Stimulated activated CD4-positive, alpha-beta T cell treated with anti-CD3 and anti-CD28 coated beads, Interleukin-2, amount 100 ng/mL, for 24 hours (primary cell): ENCODE measurements around the gene HOXB13.

Experiments
- DNase-seq, 2 donors: peaks; one replicate each; pipeline ENCODE4 v3.0.0-alpha.2; 2020

The HOXB13 gene

DNA sequence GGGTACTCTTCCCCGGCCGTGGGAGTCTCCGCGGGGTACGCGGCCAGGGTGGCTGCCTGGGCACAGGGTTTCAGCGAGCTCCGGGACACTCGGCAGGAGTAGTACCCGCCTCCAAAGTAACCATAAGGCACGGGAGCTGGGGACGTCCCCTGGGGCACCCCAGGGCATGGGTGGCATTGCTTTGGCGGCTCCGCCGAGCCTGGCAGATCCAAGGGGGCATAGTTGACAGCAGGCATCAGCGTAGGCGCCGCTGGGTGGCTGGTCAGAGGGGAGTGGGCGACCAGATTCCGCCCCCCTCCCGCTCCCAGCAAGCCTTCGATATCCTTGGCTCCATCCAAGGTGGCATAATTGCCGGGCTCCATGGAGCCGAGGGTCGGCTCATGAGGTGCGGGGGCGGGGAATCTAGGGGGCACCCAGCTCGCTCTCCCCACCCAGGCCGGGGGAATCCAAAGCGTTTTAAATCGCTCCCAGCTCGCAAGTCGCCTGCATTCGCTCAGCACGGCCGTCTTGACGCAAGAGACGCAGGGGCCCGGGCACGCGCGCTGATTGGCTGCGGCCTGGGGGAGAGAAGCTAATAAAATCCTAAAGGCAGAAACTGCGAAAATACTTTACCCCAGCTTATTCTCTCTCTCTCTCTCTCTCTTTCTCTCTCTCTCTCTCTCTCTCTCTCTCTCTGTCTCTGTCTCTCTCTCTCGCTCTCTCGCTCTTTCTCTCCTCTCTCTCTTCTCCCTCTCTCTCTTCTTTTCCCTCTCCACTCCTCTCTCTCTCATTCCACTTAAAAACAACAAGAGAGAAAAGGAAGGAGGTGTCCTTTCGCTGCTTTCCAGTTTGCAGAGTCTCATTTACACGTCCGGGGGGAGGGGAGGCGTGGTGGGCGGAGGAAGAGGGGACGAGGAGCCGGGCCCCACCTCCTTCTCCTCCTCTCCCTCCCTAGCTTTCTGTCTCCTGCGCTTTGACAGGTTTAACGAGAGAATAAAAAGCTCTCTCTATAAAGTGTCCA is at the start of gene HOXB13:
Gene HOXB13, minus strand, starts transcription at position 519 of the 1,000 bp plus-strand sequence. Its CDS starts 157 bp downstream, at position 362.
- peak in 1 of 2 donors; percentile 62 for DNase-seq

GRCh38 chr17:48776602-48777001 is 48.1 kb upstream of the HOXB13 start:
- no peak for DNase-seq

DNA sequence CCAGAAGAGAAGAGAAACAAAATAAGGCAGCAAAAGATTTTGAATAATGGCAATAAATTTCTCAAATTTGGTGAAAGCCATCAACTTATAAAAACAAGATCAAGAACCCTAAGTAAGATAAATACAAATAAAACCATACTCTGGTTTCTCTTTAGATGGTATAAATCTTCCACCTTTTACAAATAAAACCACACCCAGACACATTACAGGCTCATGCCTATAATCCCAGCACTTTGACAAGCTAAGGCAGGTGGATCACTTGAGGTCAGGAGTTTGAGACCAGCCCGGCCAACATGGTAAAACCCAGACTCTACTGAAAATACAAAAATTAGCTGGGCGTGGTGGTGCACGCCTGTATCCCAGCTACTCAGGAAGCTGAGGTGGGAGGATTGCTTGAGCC is 44.7 kb upstream of the HOXB13 start:
- no peak for DNase-seq

DNA sequence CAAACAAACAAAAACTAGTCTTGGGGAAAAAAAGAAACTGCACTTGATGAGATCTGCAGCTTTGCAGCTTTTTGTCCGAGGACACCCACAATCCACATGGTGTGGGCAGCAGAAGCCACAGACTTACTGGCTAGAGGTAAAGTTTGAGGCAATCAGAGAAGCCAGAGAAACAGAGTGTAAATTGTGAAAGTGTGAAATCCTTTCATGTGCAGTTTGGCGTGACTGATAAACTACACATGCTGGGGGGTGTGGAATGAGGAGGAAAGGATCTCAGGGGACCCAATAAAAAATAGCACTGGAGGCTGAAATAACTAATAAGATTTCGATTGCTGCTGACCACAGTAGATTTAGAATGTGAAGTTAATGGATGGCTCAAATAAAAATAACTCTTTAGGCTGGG is 42.4 kb upstream of the HOXB13 start:
- DNase-seq = no peak

DNA sequence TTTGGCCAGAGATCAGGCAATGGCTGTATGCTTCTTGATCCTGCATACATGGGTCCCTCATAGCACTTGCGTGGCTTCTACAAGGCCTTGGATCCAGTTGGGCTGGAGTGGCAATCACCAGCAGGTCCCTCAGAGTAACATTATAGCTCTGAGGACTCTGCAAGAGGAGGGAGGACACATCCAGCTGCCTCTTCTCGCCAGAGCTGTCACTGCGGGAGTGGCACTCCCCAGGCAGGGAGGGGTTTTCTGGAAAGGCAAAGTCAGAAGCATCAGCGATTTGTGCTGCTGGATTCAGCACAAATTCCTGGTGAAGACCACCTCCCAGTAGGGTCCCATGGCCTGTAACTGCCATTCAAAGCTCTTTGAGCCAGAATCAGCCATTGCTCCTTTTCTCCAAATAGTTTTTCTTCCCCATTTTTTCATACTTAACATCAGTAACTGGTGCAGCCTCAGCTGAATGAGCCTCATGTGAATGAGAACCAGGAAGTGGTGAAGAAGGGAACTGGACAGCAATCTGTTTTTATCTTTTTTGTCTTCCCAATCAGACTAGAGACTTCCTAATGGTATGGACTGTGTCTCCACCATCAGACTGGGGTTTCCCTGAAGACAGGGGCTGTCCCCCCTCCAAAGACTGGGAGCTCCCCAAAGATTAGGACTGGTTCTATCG is 40.6 kb upstream of the HOXB13 start:
- no peak for DNase-seq

- DNase-seq = no peak
Measured at GRCh38 chr17:48767263-48767774, 38.8 kb upstream of the HOXB13 start.

GRCh38 chr17:48761114-48761513 is 32.6 kb upstream of the HOXB13 start:
- no peak for DNase-seq

DNA sequence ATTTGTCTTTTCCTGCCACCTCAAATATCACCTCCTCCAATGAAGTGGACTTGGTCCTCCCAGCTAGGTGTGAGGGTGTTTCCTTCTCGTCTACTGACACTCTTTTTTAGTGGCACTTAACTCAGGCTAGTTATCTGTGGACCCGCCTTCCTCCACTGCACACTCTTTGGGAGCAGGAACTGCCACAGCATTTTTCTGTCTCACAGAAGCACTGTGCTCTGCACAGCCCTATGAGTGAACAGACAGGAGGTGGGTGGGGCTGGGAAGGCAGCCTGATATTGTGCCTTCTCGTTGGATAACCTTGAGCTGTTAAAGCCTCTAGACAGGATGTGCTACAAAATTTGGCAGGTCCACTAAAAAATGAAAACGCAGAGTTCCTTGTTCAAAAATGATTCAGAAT is 31.9 kb upstream of the HOXB13 start:
- DNase-seq = no peak

DNA sequence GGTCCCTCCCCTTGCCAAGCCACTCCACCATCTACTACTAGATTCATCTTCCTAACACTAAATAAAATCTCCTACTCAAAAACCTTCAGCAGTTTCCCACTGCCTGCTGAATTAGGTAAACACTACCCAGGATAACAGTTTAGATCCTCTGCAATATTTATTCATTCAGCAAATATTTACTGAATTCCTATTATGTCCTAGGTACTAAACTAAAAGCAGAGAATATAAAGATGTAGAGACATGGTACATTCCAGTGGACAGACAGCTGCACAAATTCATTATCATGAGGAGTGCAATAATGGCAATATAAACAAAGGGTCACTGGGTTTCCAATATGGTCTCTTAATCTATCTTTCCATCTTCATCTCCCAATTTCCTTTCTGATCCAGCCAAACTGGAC is 30.7 kb upstream of the HOXB13 start:
- DNase-seq = no peak

DNA sequence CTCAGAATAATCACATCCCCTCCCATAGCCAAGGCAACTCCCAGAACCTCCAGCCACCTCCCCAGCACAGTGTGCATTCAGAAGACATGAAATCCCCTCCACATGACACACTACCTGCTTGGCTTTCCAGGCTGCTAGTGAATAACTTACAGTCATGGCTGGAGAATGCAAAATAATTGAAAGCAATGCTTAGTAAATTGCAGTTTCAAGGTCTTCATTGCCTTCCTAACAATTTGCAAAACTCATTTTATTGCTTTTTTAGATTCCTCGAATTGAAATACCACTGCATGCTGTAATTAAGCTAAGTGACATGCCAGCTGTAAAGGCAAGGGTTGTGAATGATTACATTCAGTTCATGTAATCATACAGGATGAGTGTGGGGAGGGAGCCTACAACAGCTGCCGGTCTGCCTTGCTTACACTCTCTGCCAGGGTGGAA is 29.0 kb upstream of the HOXB13 start:
- no peak for DNase-seq

GRCh38 chr17:48756830-48757251 is 28.3 kb upstream of the HOXB13 start:
- no peak for DNase-seq

- DNase-seq = no peak
Measured at GRCh38 chr17:48755356-48755755, 26.8 kb upstream of the HOXB13 start.

GRCh38 chr17:48754500-48755261 is 26.1 kb upstream of the HOXB13 start:
- DNase-seq = no peak

- DNase-seq = no peak
Measured at GRCh38 chr17:48753794-48754499, 25.4 kb upstream of the HOXB13 start.

DNA sequence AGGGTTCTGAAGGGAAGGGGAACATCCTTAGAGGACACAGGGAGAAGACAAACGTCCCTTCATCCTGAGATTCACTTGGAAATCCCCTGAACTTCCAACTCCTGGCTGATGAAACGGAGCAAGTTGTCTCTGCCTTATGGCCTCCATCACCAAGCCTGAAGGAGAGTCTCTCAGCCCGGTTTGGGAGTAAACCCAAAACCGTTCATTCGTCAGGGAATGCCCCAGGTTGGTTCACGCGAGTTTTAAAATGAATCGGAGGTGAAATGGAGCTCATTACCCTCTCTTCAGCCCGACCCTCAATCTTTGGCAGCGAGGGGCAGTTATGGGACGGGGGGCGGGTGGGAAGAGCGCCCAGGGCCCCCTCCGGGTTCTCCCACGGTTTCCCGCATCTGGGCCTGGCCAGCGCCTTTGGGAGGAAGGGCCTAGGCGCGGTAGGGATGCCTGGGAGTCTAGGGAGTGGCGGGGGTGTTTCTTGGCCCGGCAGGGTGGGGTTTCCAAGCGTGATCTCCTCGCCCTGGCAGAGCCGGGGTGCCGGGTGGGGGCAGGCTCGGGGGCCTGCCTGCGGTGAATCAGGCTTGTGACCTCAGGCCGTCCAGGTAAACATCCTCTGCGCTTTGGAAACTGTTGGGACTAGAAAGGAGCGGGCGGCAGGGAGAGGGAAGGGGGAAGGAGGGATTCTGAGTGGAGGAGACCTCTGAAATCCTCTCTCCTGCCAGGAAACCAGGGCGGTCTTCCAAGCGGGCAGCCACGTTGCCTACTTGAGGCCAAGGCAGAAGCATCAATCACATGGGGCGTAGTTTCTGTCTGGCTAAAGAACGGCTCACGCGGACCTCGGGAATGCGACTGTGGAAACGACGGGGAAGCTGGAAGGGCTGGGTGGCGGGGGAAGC is 24.1 kb upstream of the HOXB13 start:
- no peak for DNase-seq

GRCh38 chr17:48751733-48752398 is 23.3 kb upstream of the HOXB13 start:
- DNase-seq = no peak

GRCh38 chr17:48751172-48751571 is 22.6 kb upstream of the HOXB13 start:
- no peak for DNase-seq

GRCh38 chr17:48749621-48750553 is 21.3 kb upstream of the HOXB13 start:
- DNase-seq = no peak
